Suprapubic skin (tissue), 3 donors: ENCODE results near the gene ANKRD35.

Source experiments
- EP300 ChIP-seq: sonication (generic); formaldehyde crosslinking; IDR thresholded peaks from one replicate; pipeline ENCODE4 v1.6.1; 2017; ENCODE audit warnings: antibody characterized with exemption
- TF ChIP-seq, protein P1 (sequence below), 2 donors: fragments of 200-600 bp in 1 of 2; fragments of 450-650 bp in 1 of 2; sonication (generic) in 1 of 2; IDR thresholded peaks; one replicate each; pipeline ENCODE4 v1.5.1; 2016 to 2019; ENCODE audit warnings: antibody characterized with exemption in 2 of 2, mild to moderate bottlenecking in 1 of 2, moderate library complexity in 1 of 2

DNA sequence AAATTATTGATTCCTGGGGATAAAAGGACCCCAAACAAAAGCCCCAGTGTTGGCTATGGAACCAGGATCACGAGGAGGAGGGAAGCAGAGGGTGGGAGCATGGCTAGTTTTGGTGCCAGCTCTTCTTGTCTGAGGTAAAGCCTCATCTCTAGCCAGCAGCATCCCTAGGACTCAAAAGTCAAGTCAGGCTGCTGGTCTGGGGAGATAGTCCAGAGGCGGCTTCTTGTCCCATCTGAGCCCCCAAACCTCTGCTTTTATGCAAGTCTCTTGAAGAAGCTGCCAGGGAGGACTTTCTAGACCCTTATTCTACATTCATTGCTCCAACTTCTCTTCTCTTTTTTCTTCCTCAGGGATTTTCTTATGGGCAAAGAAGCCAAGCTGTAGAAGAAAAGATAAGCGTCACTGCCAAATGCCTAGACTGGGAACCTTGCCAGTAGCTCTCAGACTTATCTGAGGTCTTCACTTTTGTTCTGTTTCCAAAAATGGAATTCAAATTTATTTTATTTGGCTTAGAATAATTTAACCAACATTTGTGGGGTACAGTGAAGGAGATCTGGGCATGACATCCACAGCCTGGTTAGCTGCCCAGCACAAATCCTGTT, 6.9 kb upstream of the ANKRD35 start:
- TF ChIP-seq, protein P1, sequence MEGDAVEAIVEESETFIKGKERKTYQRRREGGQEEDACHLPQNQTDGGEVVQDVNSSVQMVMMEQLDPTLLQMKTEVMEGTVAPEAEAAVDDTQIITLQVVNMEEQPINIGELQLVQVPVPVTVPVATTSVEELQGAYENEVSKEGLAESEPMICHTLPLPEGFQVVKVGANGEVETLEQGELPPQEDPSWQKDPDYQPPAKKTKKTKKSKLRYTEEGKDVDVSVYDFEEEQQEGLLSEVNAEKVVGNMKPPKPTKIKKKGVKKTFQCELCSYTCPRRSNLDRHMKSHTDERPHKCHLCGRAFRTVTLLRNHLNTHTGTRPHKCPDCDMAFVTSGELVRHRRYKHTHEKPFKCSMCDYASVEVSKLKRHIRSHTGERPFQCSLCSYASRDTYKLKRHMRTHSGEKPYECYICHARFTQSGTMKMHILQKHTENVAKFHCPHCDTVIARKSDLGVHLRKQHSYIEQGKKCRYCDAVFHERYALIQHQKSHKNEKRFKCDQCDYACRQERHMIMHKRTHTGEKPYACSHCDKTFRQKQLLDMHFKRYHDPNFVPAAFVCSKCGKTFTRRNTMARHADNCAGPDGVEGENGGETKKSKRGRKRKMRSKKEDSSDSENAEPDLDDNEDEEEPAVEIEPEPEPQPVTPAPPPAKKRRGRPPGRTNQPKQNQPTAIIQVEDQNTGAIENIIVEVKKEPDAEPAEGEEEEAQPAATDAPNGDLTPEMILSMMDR (IDR thresholded peaks at IDR 0.05): no peak
- TF ChIP-seq EP300: no peak
